Endothelial cell of umbilical vein (primary cell): ENCODE measurements around the gene TGFBR3. TPM values are rescaled to one million over a fixed set of nuclear protein-coding genes. Genes with fewer than 3 reads are reported as not detected.

Experiments
- BruUV-seq: library from RNA; stranded (reverse); fragments of 400-500 nt; replicated peaks from 2 replicates; lab custom pipeline; 2021; lab: Mats Ljungman, UMichigan
- CTCF ChIA-PET: fragments of 300-600, 350-600 bp; sonication (Branson Sonifier 250); formaldehyde crosslinking; loops from one replicate; lab custom pipeline; 2021; ENCODE audit warnings: antibody characterized with exemption, inconsistent platforms; lab: Charles Lee
- POLR2A ChIA-PET: fragments of 300-600, 350-600 bp; sonication (Branson Sonifier 250); formaldehyde crosslinking; loops from one replicate; lab custom pipeline; 2021; ENCODE audit warnings: antibody characterized with exemption, inconsistent platforms; lab: Charles Lee
- DNase-seq: peaks from one replicate; pipeline ENCODE4 v3.0.0-alpha.2; 2011; ENCODE audit warnings: low read depth, low spot score
- FAIRE-seq: peaks from 2 replicates; lab custom pipeline; 2011; peaks lifted over from hg19 to GRCh38; lab: Jason Lieb, UNC
- H2AFZ ChIP-seq: 2 replicates; pipeline ENCODE4 v1.6.0; 2012; ENCODE audit warnings: low read depth, low read length, control low read depth, inconsistent platforms
- H3K27ac ChIP-seq: 2 replicates; pipeline ENCODE4 v1.5.1; 2011; ENCODE audit warnings: low read depth, mild to moderate bottlenecking, control low read depth, low read length, moderate library complexity; ENCODE audit not compliant: insufficient read depth
- H3K27me3 ChIP-seq, 2 experiments: 2 replicates each; pipeline versions ENCODE4 v1.6.0 to v1.6.1; 2011; ENCODE audit warnings: low read length in 2 of 2, mixed read lengths in 1 of 2; ENCODE audit not compliant: control insufficient read depth in 2 of 2, insufficient read depth in 2 of 2
- H3K36me3 ChIP-seq, 2 experiments: 2 replicates in 1 of 2; 3 replicates in 1 of 2; pipeline ENCODE4 v1.5.1; 2011; ENCODE audit warnings: low read length in 2 of 2, mild to moderate bottlenecking in 1 of 2, moderate library complexity in 1 of 2; ENCODE audit not compliant: control insufficient read depth in 2 of 2, insufficient read depth in 2 of 2; ENCODE audit errors: extremely low read depth in 1 of 2
- H3K4me1 ChIP-seq: 3 replicates; pipeline ENCODE4 v1.5.1; 2011; ENCODE audit warnings: mild to moderate bottlenecking, low read length; ENCODE audit not compliant: control insufficient read depth, insufficient read depth; ENCODE audit errors: extremely low read depth
- H3K4me2 ChIP-seq: 2 replicates; pipeline ENCODE4 v1.6.1; 2011; ENCODE audit warnings: low read length, control low read depth, mixed read lengths; ENCODE audit not compliant: insufficient read depth
- H3K4me3 ChIP-seq, 3 experiments: fragments of 200-600 bp in 1 of 3; sonication (generic), shearing (Covaris generic) in 1 of 3; replicated peaks in 1 of 3; 2 replicates each; pipeline ENCODE4 v1.5.1; 2011 to 2016; ENCODE audit warnings: control low read depth in 3 of 3, low read length in 3 of 3, mild to moderate bottlenecking in 2 of 3, inconsistent platforms in 1 of 3, low read depth in 1 of 3, moderate library complexity in 1 of 3; ENCODE audit not compliant: insufficient read depth in 1 of 3
- H3K79me2 ChIP-seq: 2 replicates; pipeline ENCODE4 v1.6.0; 2012; ENCODE audit warnings: low read length, inconsistent platforms; ENCODE audit not compliant: control insufficient read depth, insufficient read depth
- H3K9ac ChIP-seq: replicated peaks from 2 replicates; pipeline ENCODE3; 2011; ENCODE audit warnings: low read length, control low read depth; ENCODE audit not compliant: insufficient read depth; ENCODE audit errors: extremely low read depth
- H3K9me1 ChIP-seq: replicated peaks from 3 replicates; pipeline ENCODE4 v1.6.0; 2011; ENCODE audit warnings: mild to moderate bottlenecking, low read length; ENCODE audit not compliant: control insufficient read depth, insufficient read depth; ENCODE audit errors: extremely low read depth
- H3K9me3 ChIP-seq: replicated peaks from 2 replicates; pipeline ENCODE4 v1.5.1; 2012; ENCODE audit warnings: low read length, inconsistent platforms; ENCODE audit not compliant: control insufficient read depth, insufficient read depth
- H4K20me1 ChIP-seq: replicated peaks from 2 replicates; pipeline ENCODE3; 2011; ENCODE audit warnings: mild to moderate bottlenecking, low read length; ENCODE audit not compliant: control insufficient read depth, insufficient read depth; ENCODE audit errors: extremely low read depth
- CTCF ChIP-seq, 2 donors: IDR thresholded peaks; 1 replicate in 1 of 2; 2 replicates in 1 of 2; pipeline ENCODE4 v1.5.1; 2011; ENCODE audit warnings: low read length in 2 of 2, mild to moderate bottlenecking in 2 of 2, moderate library complexity in 2 of 2, control low read depth in 1 of 2, inconsistent platforms in 1 of 2, low read depth in 1 of 2; ENCODE audit not compliant: insufficient read depth in 1 of 2; ENCODE audit errors: extremely low read depth in 1 of 2
- EZH2 ChIP-seq: IDR thresholded peaks from 2 replicates; pipeline ENCODE4 v1.6.1; 2012; ENCODE audit warnings: borderline replicate concordance, low read depth, mild to moderate bottlenecking, moderate library complexity, low read length, inconsistent platforms; ENCODE audit not compliant: severe bottlenecking
- FOS ChIP-seq: IDR thresholded peaks from 2 replicates; pipeline ENCODE4 v1.6.1; 2011; ENCODE audit warnings: mild to moderate bottlenecking, low read length, moderate library complexity, borderline replicate concordance; ENCODE audit not compliant: insufficient read depth
- GATA2 ChIP-seq: IDR thresholded peaks from 2 replicates; pipeline ENCODE4 v1.7.0; 2011; ENCODE audit warnings: low read depth, mild to moderate bottlenecking, moderate library complexity, mixed read lengths, low read length; ENCODE audit not compliant: insufficient read length, insufficient read depth
- JUN ChIP-seq: IDR thresholded peaks from 2 replicates; pipeline ENCODE4 v1.6.1; 2011; ENCODE audit warnings: borderline replicate concordance, low read depth; ENCODE audit not compliant: insufficient read length, insufficient read depth
- MYC ChIP-seq: IDR thresholded peaks from one replicate; pipeline ENCODE4 v1.6.1; 2011; ENCODE audit warnings: mild to moderate bottlenecking, low read depth, low read length
- POLR2A ChIP-seq: IDR thresholded peaks from 2 replicates; pipeline ENCODE4 v1.6.1; 2012; ENCODE audit warnings: low read depth, mild to moderate bottlenecking, control low read depth, low read length
- POLR2AphosphoS5 ChIP-seq: IDR thresholded peaks from 2 replicates; pipeline ENCODE4 v1.6.1; 2012; ENCODE audit warnings: low read depth, mild to moderate bottlenecking, control low read depth, low read length, moderate library complexity; ENCODE audit not compliant: insufficient read depth
- dilution Hi-C: fragments of 300-500 bp; cut with MboI; formaldehyde crosslinking; loops from one replicate; pipeline ENCODE4 v1.15.0; 2019; ENCODE audit warnings: low sequenced_read_pairs; ENCODE audit not compliant: extremely low pct_ligation_motif_present
- intact Hi-C: fragments of 100-400 bp; cut with micrococcal nuclease; formaldehyde crosslinking; loops from one replicate; pipeline ENCODE4 v1.10.0; 2022
- polyA plus RNA-seq, 4 experiments: library from polyadenylated mRNA; depleted of rRNA in 3 of 4; stranded (reverse) in 3 of 4; unstranded in 1 of 4; fragments of >200 nt; gene quantifications; 2 replicates each; pipeline versions ENCODE4 v1.2.1 to v1.2.3, GENCODE V29; 2011 to 2012; ENCODE audit warnings: missing spikeins in 1 of 4
- total RNA-seq: library from RNA; stranded (reverse); gene quantifications from 2 replicates; pipeline ENCODE4 v1.2.3, GENCODE V29; 2021
- TF ChIP-seq, protein P1 (sequence below): IDR thresholded peaks from 2 replicates; pipeline ENCODE4 v1.6.1; 2011; ENCODE audit not compliant: insufficient read depth, insufficient read length

TGFBR3 gene
- total and polyA plus RNA-seq, 2 donors (not counting 3 experiments of a cell fraction or from before 2014, with no cell fraction given), result 8.0 to 13.4 TPM

- no peak overlapping the region for H3K9ac ChIP-seq
- no peaks in the 10 kb centered on the region for H3K9me1 ChIP-seq
- ChIA-PET CTCF (interaction anchor here (1.2 kb wide), 1 partner anchor 279 kb away, joined by 3 read pairs; no protein-coding TSS in a partner anchor), POLR2A (interaction anchor here (0.7 kb wide), 1 partner anchor 338 kb away, joined by 6 read pairs; no protein-coding TSS in a partner anchor)
- no peak overlapping the region for H3K4me2 ChIP-seq
- H3K4me3 ChIP-seq, result no peak overlapping the region
- TF ChIP-seq JUN, result no peak
- TF ChIP-seq POLR2AphosphoS5, result no peak
- no peak for TF ChIP-seq EZH2
- TF ChIP-seq CTCF (IDR thresholded peaks at IDR 0.05; ENCODE audit: extremely low read depth in 1 of 2, insufficient read depth in 1 of 2, low read depth in 1 of 2, low read length in 2 of 2), result no peak
- TF ChIP-seq POLR2A, result no peak
- TF ChIP-seq FOS, result no peak
- no peak for TF ChIP-seq MYC
- TF ChIP-seq, protein P1, sequence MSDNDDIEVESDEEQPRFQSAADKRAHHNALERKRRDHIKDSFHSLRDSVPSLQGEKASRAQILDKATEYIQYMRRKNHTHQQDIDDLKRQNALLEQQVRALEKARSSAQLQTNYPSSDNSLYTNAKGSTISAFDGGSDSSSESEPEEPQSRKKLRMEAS, result no peak
- TF ChIP-seq GATA2, result no peak
- peaks cover 2% of the 10 kb centered on the region for H4K20me1 ChIP-seq
- dilution Hi-C loops, result no loop called here
- intact Hi-C loops, result no loop called here
- no peak overlapping the region for H2AFZ ChIP-seq
- H3K27ac ChIP-seq, result no peak overlapping the region
- no TSS peak for BruUV-seq
- no peaks in the 10 kb centered on the region for H3K79me2 ChIP-seq
- no peak for FAIRE-seq
- H3K36me3 ChIP-seq, result no peaks in the 10 kb centered on the region
- no peak for DNase-seq
- no peaks in the 10 kb centered on the region for H3K27me3 ChIP-seq
- no peaks in the 10 kb centered on the region for H3K9me3 ChIP-seq
- H3K4me1 ChIP-seq, result peaks cover 4% of the 10 kb centered on the region
Observed at GRCh38 chr1:91833946-91834345, 52.0 kb downstream of the TGFBR3 start.
